ENCODE measurements around the gene RHCG.

DNA sequence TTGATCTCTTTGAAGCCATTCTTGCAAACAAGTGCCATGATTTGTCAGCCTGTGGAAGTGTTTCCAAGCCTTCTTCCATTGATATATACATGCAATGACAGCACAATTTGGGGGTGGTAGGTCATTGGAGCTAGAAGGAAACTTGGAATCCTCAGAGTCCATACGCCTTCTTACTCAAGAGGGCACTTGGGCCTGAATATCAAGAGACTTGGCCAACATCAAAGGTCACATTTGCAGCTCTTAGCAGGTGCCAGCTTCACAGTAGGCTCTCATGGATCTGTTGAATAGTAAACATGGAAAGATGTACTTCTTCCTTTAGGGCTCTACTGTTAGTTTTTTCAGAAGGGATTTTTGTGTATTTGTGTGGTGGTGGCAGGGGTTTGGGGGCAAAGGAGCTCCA is 50.9 kb downstream of the RHCG start:
- TF ChIP-seq EZH2 (IDR thresholded peaks at IDR 0.05; ENCODE audit: insufficient read depth, poor library complexity, severe bottlenecking) (no peak), EZH2phosphoT487 (IDR thresholded peaks at IDR 0.05; ENCODE audit: insufficient read depth, low read depth) (no peak)
